H1 (cell line): Measurements from ENCODE around the gene NET1. TPM values are rescaled to one million over a fixed set of nuclear protein-coding genes. Genes with fewer than 3 reads are reported as not detected.

Source experiments
- BCL11A ChIP-seq, 2 experiments: IDR thresholded peaks; one replicate each; pipeline ENCODE4 v1.6.1; 2011; ENCODE audit warnings: low read depth in 2 of 2, low read length in 2 of 2, mild to moderate bottlenecking in 2 of 2
- MAFK ChIP-seq: IDR thresholded peaks from 2 replicates; pipeline ENCODE4 v1.6.1; 2012; ENCODE audit warnings: low read depth, mild to moderate bottlenecking, improper control_type of control experiment, low read length
- RAD21 ChIP-seq, 2 experiments: IDR thresholded peaks in 1 of 2; conservative IDR thresholded peaks in 1 of 2; 2 replicates each; pipeline ENCODE4 v1.6.1; 2011; ENCODE audit warnings: low read depth in 2 of 2, low read length in 2 of 2, improper control_type of control experiment in 1 of 2, inconsistent platforms in 1 of 2, mild to moderate bottlenecking in 1 of 2, moderate library complexity in 1 of 2
- SIRT6 ChIP-seq: IDR thresholded peaks from one replicate; pipeline ENCODE4 v1.7.1; 2012; ENCODE audit warnings: low read length, inconsistent platforms
- SP2 ChIP-seq: IDR thresholded peaks from 2 replicates; pipeline ENCODE4 v1.6.1; 2012; ENCODE audit warnings: mild to moderate bottlenecking, low read length, inconsistent platforms
- TEAD4 ChIP-seq: IDR thresholded peaks from 2 replicates; pipeline ENCODE4 v1.6.1; 2012; ENCODE audit warnings: low read depth, low read length, inconsistent platforms, mixed read lengths
- polyA plus RNA-seq, 7 experiments: library from polyadenylated mRNA; depleted of rRNA in 3 of 7; stranded (reverse) in 5 of 7; unstranded in 2 of 7; fragments of >200 nt in 5 of 7; fragments of 200-250 nt in 2 of 7; gene quantifications; 1 replicate in 5 of 7; 2 replicates in 1 of 7; 4 replicates in 1 of 7; pipeline versions ENCODE4 v1.2.1 to v1.2.3, GENCODE V29; 2011 to 2013; ENCODE audit warnings: missing spikeins in 2 of 7, mixed read lengths in 2 of 7
- total RNA-seq: library from RNA; stranded (reverse); fragmentation: NEBNext Ultra II Directional; extraction: Animal tissue kit (Norgen Biotek cat#: 25700); gene quantifications from 2 replicates; pipeline ENCODE4 v1.2.1, GENCODE V29; 2021

Gene NET1
- total and polyA plus RNA-seq, 2 of the 8 experiments (the other 6 are each of a cell fraction or from before 2014, with no cell fraction given), result 21.5 to 117 TPM

DNA sequence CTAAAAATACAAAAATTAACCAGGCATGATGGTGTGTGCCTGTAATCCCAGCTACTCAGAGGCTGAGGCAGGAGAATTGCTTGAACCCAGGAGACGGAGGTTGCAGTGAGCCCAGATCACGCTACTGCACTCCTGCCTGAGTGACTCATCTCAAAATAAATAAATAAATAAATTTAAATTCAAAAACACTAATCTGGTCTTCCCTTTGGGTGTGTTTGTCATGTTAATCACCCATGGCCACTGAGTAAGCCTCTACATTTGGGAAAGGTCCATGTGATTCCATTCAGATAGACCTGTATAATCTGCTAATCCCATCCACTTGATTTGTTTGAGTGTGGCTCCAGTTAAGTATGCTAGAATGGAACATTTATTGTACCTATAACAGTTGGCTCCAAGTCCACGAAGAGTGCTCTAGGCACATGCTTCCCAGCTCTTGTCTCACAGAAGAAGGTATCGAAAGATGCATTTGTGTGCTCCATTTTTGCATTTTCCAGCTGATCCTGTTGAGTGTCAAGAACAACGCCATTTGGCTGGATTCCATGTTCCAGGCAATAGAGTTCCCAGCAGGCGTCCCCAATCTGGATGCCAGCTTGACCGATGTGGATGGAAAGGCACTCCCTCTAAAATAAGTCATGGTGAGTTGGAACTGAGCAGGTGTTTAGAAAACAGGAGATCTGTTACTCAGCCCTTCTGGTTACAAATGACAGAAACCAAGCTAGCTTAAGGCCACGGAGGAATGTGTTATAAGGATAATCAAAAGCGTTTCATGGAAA is 11.7 kb upstream of the NET1 start (continued):
- TF ChIP-seq MAFK, result no peak
- TF ChIP-seq RAD21 (IDR thresholded peaks at IDR 0.05 in 1 of 2, conservative IDR thresholded peaks at IDR 0.05 in 1 of 2; ENCODE audit: low read depth in 2 of 2, low read length in 2 of 2), result no peak
- no peak for TF ChIP-seq TEAD4
- no peak for TF ChIP-seq SIRT6
- no peak for TF ChIP-seq BCL11A (IDR thresholded peaks at IDR 0.05; ENCODE audit: low read depth in 2 of 2, low read length in 2 of 2)
- no peak for TF ChIP-seq SP2
